GM21528 (cell line): ENCODE measurements around the gene LAT.

ENCODE experiments used
- ATAC-seq: cut with Tn5 transposase; IDR thresholded peaks from one replicate; pipeline ENCODE4 v1.9.1; 2021; ENCODE audit warnings: mild to moderate bottlenecking, moderate library complexity; ENCODE audit not compliant: unreplicated experiment, low FRiP score

LAT gene

DNA sequence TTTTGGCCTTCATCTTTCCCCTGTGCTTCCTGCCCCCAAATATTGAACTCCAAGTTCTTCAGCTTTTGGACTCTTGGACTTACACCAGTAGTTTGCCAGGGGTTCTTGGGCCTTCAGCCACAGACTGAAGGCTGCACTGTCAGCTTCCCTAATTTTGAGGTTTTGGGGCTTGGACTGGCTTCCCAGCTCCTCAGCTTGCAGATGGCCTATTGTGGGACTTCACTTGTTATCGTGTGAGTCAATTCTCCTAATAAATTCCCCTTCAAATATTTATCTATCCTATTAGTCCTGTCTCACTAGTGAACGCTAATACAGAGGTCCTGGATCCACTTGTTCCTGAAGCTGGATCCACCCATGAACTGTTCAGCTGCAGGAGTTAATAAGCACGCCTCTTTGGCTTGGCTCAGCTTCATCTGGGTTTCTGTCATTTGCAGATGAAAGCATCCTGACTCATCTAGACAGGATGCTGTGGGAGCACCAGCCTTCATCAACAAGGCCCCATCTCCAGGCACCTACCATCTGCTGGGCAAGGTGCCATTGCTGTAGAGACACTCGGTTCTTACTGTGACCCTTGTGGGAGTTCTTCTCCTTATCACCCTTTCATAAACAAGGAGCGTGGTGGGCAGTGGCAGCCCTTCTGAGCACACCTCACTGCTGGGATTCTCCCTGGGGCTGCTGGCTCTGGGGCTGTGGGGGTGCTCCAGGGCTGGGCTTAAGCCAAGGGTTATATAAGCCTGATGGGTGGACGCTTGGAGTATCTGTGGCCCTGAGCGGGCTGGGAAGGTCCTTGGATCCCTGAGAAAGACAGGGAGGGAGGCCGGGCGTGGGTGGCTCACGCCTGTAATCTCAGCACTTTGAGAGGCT is 23.1 kb downstream of the LAT start:
- no peak for ATAC-seq

DNA sequence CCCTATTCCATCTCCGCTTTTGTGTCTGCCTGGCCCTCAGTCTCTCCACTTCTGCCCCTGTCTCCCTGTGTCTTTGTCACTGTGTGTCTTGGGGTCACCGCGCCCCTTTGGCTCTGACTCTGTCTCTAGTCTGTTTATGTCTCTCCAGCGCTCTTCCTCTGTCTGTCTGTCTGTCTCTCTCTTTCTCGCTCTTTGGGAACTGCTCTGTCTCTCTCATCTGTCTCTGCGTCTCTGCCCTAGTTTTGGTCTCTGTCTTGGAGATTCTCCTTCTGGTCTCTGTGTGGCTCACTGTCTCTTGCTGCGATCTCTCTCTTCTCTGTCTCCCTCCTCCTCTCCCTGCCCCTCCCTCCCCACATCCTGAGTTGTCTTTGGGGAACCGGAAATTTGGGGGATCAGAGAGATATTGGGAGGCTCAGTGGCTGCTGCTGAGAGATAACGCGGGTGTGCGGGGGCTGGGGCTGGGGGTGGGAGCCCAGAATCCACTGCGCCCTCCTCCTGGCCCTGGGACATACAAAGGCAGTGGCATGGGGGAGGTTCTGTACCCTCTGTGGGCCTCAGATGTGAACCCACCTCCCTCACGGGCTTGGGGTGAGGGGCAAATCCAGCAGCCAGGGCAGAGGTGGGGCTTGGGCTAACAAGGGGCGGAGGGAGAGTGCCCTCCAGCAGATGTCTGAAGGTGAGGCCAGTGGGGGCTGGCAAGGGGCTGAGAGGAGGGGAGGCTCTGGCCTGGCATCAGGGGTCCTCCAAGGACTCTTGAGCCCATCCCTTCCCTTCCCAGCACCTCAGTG is 24.4 kb downstream of the LAT start:
- ATAC-seq = no peak

DNA sequence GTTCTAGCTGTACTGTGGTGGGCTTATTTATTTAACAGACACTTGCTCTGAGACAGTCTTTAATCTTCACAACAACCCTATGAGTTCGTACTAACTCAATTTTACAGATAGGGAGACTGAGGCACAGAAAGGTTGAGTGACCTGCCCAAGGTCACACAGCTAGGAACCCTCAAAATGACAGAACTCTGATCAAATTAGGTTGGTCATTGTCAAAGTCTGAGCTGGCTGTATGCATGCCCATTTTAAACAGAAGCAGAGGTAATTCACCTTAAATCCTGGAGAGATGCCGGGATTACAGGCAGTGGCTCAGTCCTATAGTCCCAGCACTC is 24.9 kb downstream of the LAT start:
- ATAC-seq = no peak

DNA sequence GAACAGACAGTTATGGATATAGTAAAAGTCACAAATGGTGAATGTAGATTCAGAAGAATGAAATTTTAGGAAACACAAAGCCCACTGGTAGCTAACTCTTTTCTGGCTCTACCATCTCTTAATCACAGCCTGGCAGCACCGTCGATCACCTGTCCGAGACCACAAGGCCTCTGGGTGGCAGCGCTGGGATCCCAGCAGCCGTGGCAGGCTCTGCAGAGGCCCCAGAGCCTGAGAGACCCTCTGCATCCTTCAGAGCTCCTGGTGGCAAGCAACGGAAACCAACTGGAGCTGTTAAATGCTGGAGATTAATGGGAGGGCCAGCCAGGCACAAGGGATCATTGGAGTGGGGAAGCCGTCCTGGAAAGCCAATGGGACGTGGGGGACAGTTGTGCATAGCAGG is 26.3 kb downstream of the LAT start:
- ATAC-seq = no peak

DNA sequence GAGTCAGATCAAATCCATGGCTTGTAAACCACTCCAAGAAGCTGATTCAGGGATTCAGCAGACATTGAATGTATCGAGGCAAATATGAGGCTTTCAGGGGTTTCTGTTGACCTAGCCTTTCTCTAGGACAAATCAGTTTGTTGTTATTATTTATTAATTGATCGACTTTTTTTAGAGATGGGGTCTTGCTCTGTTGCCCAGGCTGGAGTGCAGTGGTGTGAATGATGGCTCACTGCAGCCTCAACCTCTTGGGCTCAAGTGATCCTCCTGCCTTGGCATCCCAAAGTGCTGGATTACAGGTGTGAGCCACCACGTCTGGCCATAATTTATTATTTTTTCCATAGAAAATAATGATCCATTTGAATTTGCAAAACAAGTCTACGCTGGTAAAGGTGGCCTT is 27.0 kb downstream of the LAT start:
- ATAC-seq = no peak

DNA sequence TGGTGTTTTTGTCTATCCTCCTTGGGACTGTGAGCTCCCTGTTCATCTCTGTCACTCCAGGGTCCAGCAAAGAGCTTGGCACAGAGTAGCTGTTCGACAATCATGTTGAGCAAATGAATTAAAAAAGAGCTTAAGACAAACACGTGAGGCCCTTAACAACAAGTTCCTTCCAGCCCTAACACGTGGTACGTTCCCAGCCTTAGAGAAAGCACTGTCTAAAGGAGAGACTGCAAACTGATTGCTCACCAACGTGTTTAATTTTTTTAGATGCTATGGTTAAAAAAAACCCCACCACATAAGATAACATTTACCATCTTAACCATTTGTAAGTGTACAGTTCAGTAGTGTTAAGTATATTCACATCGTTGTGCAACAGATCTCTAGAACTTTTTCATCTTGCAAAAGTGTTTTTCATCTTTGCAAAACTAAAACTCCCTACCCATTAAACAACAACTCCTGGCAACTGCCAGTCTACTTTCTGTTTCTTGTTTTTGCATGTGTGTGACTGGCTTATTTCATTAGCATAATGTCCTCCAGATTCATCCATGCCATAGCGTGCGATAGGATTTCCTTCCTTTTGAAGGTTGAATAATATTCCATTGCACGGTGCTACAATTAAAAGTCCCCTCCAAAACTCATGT is 28.2 kb downstream of the LAT start:
- ATAC-seq = no peak

DNA sequence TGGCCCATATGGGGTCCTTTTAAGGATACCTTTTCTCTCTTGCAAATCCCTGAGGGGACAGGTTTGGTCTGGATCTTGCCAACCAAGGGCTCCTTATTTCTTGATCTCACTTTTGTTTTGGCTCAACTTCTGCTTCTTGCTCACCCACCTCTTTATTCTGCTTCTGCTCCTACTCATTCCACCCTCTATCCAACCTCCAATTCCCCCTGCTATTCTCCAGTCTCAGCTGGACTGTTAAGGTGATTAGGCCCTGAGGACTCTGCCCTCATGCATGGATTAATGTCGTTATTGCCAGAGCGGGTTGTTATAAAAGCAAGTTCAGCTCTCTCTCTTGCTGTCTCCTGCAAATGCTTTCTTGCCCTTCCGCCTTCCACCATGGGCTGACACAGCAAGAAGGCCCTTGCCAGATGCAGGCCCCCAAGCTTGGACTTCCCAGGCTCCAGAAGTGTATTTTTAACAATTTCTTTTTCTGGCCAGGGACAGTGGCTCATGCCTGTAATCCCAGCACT is 29.8 kb downstream of the LAT start:
- ATAC-seq = no peak

DNA sequence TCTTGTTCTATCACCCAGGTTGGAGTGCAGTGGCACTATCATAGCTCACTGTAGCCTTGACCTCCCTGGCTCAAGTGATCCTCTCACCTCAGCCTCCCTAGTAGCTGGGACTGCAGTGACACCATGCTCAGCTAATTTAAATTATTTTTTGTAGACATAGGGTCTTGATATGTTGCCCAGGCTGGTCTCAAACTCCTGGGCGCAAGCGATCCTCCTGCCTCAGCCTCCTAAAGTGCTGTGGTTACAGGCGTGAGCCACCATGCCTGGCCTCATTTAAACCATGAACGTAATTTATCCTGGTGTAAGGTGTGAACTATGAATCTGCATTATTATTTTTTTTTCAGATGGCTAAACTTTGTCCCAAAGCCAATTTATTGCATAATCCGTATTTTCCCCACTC is 37.3 kb downstream of the LAT start:
- no peak for ATAC-seq

DNA sequence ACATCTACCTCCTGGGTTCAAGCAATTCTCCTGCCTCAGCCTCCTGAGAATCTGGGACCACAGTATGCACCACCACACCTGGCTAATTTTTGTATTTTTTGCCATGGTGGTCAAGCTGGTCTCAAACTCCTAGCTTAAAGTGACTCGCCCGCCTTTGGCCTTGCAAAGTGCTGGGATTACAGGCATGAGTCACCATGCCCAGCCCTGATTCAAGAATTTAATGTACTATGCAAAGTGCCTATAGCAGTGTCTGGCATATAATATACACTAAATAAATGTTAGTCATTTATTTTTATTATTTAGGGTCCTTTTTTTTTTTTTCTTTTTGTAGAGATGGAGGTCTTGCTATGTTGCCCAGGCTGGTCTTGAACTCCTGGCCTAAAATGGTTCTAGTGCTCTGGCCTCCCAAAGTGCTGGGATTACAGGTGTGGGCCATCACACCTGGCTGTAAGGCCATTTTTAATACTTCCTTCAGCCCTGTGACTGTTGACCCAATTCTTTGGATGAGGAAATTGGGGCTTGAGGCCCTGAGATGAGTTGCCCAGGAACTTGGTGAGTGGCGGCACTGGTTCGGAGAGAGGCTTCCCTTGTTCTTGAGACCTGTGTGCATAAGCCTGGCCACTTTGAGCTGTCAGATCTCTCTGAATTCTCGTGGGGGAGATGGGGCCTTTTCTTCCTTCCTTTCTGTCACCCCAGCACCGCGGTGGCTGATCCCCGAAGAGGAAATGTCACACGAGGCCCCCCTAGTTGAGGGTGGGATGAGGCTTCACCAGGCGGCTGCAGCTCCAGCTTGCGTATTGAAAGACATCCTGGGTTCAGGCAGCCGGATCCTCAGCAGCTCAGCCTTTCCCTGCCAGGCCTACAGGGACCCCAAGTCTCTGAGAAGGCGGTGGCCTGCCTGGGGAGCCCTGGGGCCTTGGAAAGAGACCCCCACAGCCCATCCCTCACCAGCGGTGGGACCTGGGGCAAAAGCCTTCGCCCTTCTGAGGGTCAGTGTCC is 38.7 kb downstream of the LAT start:
- no peak for ATAC-seq

DNA sequence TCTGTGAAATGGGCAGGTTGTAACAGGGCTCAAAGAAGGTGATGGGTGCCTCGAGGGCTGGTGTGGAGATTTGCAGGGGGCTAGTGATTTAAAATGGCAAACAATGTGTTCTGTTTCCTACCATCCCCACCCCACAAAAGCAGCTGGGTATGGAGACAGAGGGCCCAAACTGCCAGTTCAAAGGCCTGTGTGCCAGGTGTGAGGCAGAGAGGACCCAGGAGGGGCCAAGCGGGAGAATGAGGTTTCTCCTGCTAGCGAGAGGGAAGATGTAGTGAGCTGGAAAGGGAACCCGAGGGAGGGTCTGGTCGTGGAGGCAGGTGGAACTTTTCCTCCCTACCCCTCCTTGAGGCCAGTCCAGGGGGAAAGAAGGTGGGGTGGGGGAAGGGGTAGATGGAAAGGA is 39.4 kb downstream of the LAT start:
- no peak for ATAC-seq

DNA sequence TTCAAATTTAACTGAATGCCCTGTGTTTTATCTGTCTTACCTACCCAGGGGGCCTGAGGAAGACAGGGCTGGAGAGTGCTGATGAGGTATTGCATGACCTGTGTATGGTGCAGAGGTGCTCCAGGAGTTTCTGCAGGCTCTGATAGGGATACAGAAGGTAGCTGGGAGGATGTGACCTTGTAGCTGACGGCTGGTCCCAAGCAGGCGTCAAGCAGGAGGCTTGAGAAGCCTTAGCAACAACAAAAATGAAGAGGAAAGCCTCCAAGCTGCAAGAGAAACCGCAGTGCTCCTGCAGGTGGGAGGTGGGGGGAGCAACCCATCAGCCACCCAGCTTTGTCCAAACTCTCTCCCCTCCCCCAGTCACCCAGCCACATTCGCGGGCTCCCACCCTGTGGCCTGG is 40.4 kb downstream of the LAT start:
- no peak for ATAC-seq

DNA sequence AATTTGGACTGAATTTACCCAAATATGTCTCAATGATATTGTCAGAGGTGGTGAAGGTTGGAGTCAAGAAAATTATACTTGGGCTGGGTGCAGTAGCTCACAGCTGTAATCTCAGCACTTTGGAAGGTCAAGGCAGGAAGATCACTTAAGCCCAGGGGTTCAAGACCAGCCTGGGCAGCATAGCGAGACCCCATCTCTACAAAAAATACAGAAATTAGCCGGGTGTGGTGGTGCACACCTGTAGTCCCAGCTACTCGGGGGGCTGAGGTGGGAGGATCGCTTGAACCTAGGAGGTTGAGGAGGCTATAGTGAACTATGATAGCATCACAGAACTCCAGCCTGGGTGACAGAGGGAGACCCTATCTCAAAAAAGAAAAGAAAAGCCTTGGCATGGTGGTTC is 40.9 kb downstream of the LAT start:
- ATAC-seq = no peak

DNA sequence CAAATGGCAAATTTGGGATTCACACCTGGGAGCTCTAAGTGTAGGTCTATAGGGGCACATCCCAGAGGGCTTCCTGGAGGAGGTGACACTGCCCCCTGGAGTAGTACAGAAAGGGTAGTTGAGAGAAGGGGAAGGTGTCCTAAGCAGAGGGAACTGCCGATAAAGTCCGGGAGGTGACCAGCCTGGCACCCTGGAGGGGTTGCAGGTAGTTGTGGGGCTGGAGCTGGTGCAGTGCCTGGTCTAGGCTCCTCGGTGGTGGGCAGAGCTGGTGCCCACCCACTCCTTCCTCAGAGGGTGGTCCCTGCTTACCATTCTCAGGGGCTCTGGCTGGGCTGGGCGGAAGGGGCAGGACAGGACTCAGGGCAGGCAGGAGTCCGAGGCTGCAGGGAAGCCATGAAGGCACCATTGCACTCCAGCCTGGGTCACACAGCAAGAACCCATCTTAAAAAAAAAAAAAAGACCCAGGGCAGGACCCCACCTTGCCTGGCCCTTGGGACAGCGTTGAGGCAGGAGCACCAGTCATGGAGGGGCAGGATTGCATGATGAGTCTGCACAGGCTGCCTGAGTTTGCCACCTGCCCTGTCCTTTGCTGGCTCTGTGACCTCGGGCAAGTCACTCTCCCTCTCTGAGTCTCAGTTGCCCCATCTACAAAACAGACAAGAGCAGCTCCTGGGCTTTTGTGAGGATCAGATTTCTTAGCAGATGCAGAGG is 43.8 kb downstream of the LAT start:
- no peak for ATAC-seq

DNA sequence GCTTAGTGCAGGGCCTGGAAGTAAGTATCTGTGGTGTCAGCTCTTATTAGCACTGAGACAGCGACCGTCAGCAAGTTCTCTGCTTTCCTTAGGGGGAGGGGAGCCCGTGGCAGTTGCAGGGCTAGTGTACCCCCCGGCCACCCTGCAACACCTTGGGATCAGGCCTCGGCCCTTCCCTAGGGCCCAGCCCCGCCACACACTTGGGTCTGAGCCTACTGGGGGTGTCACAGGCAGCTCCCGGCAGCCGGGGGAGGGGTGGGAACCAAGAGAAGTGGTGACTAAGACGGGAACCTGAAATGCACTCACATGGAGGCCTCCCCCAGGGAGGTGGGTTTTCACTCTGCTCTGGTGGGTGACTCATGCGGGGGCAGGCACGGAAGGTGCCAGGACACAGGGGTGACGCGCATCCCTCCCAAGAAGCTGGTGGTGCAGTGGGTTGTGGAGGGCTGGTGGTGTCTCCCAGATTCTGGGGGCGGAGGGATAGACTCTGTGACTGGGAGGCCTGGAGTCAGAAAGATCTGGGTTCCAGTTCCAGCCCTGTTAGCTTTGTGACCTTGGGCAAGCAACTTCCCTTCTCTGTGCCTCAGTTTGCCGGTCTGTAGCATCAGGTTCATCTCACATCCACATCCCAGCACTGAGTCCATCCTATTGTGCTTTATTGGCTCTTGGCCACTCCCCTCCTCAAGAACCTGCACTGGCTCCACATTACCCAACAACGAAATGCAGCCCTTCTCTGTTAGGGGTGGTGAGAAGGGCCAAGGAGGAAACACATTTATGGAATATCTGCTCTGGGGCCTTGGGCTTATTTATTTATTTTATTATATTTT is 44.5 kb downstream of the LAT start:
- no peak for ATAC-seq

DNA sequence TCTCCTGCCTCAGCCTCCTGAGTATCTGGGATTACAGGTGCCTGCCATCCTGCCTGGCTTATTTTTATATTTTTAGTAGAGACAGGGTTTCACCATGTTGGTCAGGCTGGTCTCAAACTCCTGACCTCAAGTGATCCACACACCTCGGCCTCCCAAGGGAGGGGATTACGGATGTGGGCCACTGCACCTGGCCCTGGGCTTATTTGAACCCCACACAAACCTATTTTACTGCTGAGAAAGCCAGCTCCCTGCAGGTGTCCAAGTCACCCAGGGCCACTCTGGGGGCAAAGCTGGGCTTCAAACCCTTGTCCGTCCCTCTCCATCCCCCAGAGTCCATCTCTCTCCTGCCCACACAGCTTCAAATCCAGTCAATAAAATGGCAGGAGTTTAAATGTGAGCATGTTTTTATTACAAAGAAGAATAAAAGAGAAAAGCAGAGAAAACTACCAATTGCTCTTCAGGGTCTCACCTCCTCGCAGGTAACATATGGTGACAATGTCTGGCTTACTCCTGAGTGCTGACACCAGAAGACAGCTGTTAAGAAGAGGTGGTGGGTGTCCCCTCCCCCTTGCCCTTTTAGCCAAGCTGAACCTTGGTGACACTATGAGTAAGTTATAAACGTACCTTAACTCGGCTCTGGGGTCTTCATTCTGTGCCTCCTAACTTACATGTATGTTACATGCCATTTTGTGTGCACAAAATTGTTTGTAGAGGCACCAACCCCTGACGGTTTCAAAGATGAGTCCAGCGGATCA is 45.4 kb downstream of the LAT start:
- no peak for ATAC-seq
